GM12865 (cell line): ENCODE data around the gene FAM117B.

Source experiments
- DNase-seq: peaks from one replicate; pipeline ENCODE4 v3.0.0; 2010; ENCODE audit warnings: low read depth
- H3K4me3 ChIP-seq: 2 replicates; pipeline ENCODE4 v1.5.1; 2011; ENCODE audit warnings: mild to moderate bottlenecking, low read depth, low read length, control low read depth
- CTCF ChIP-seq: IDR thresholded peaks from 2 replicates; pipeline ENCODE4 v1.5.1; 2011; ENCODE audit warnings: low read length, control low read depth, low read depth, inconsistent platforms; ENCODE audit not compliant: insufficient read depth; ENCODE audit errors: missing control alignments

The FAM117B gene

GRCh38 chr2:202756598-202756997 lies 121.8 kb downstream of the FAM117B start:
- TF ChIP-seq CTCF, result no peak
- DNase-seq, result no peak
- H3K4me3 ChIP-seq, result no peak overlapping the region

- DNase-seq, result no peak
- TF ChIP-seq CTCF, result no peak
These were observed 122.6 kb downstream of the FAM117B start for GRCh38 chr2:202757339-202757738.

GRCh38 chr2:202758128-202758527 lies 123.4 kb downstream of the FAM117B start:
- DNase-seq, result no peak
- no peak for TF ChIP-seq CTCF
- H3K4me3 ChIP-seq, result no peak overlapping the region

More at GRCh38 chr2:202757339-202757738, 122.6 kb downstream of the FAM117B start:
- no peak overlapping the region for H3K4me3 ChIP-seq

- TF ChIP-seq CTCF, result no peak
- DNase-seq, result no peak
- H3K4me3 ChIP-seq, result no peak overlapping the region
These were observed 123.8 kb downstream of the FAM117B start for GRCh38 chr2:202758604-202759003.

GRCh38 chr2:202760848-202761247 lies 126.1 kb downstream of the FAM117B start:
- no peak for TF ChIP-seq CTCF
- H3K4me3 ChIP-seq, result no peak overlapping the region
- no peak for DNase-seq

- no peak overlapping the region for H3K4me3 ChIP-seq
- TF ChIP-seq CTCF, result no peak
- DNase-seq, result no peak
These were observed 127.8 kb downstream of the FAM117B start for GRCh38 chr2:202762556-202762955.

GRCh38 chr2:202763916-202764315 lies 129.1 kb downstream of the FAM117B start:
- H3K4me3 ChIP-seq, result no peak overlapping the region
- TF ChIP-seq CTCF, result no peak
- DNase-seq, result no peak
